ENCODE measurements around the gene ADO. TPM values are rescaled to one million over a fixed set of nuclear protein-coding genes. Genes with fewer than 3 reads are reported as not detected.

The ADO gene
- polyA plus RNA-seq, 1 of the 3 experiments (the other 2 are of a cell fraction) = 6.9 TPM

DNA sequence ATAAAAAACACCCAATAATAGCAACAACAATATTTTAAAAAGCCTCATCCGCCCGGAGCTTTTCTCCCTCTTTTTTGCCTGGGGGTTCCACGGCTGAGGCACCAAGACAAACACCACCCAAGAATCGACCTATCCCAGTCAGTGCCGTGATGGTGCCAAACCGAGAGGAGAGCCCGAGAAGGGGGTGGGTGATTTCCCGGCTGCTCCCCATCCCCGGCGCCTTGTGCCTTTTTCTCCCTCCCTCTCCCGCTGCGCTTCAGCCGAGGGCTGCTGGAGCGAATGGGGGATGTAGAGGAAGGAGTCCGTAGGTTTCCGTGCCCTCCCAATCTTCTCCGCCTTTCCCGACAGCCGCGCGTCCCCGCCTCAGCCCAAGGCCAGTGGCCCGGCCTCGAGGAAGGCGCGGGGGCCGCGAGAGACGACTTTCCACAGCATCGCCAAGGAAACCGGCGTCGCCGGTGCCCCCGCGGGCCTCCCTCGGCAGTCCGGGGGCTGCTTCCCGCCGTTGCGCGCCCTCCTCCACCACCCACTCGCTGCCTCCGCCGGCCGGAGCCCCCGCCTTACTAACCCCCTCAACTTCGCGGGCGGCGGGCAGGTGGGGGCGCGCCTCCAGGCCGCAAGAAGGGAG, 10.3 kb downstream of the ADO start:
- no peak overlapping the region for H2AFZ ChIP-seq (ENCODE audit: low read depth)
- peak overlapping the region; percentile 71 to 73 for H3K4me3 ChIP-seq (ENCODE audit: low read depth in 2 of 2, low read length in 1 of 2)
- peaks cover 2 to 5% of the 10 kb centered on the region in 2 experiments for H3K36me3 ChIP-seq (replicated peaks in 1 of 2; ENCODE audit: control insufficient read depth in 1 of 2, insufficient read depth in 2 of 2, low read length in 1 of 2)
- no peak overlapping the region for H3K9ac ChIP-seq
- H3K4me1 ChIP-seq (ENCODE audit: control insufficient read depth in 1 of 2, insufficient read depth in 2 of 2, low read depth in 1 of 2, low read length in 1 of 2) = peaks cover 12 to 28% of the 10 kb centered on the region in 2 experiments; a peak in 3 of 4 replicates
- POLR2A ChIA-PET = no interaction called here
- H4K20me1 ChIP-seq (ENCODE audit: insufficient read depth) = no peaks in the 10 kb centered on the region
- 9% methylated on average over 27 of the region's 54 CpGs for WGBS (ENCODE audit: low lambda C conversion rate)
- CTCF ChIA-PET = interaction anchor here (0.5 to 1.2 kb wide), 4 partner anchors 8 to 570 kb away, joined by 3 to 4 read pairs (median 4); no protein-coding TSS in a partner anchor
- TF ChIP-seq, protein P1, sequence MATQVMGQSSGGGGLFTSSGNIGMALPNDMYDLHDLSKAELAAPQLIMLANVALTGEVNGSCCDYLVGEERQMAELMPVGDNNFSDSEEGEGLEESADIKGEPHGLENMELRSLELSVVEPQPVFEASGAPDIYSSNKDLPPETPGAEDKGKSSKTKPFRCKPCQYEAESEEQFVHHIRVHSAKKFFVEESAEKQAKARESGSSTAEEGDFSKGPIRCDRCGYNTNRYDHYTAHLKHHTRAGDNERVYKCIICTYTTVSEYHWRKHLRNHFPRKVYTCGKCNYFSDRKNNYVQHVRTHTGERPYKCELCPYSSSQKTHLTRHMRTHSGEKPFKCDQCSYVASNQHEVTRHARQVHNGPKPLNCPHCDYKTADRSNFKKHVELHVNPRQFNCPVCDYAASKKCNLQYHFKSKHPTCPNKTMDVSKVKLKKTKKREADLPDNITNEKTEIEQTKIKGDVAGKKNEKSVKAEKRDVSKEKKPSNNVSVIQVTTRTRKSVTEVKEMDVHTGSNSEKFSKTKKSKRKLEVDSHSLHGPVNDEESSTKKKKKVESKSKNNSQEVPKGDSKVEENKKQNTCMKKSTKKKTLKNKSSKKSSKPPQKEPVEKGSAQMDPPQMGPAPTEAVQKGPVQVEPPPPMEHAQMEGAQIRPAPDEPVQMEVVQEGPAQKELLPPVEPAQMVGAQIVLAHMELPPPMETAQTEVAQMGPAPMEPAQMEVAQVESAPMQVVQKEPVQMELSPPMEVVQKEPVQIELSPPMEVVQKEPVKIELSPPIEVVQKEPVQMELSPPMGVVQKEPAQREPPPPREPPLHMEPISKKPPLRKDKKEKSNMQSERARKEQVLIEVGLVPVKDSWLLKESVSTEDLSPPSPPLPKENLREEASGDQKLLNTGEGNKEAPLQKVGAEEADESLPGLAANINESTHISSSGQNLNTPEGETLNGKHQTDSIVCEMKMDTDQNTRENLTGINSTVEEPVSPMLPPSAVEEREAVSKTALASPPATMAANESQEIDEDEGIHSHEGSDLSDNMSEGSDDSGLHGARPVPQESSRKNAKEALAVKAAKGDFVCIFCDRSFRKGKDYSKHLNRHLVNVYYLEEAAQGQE (IDR thresholded peaks at IDR 0.05; ENCODE audit: low read depth, low read length) = no peak
- no peak for TF ChIP-seq ELF1 (IDR thresholded peaks at IDR 0.05)
- TF ChIP-seq FOXJ3 (CRISPR knock-in tag; IDR thresholded peaks at IDR 0.05) = no peak
- TF ChIP-seq MXI1 (IDR thresholded peaks at IDR 0.05; ENCODE audit: low read depth, low read length) = no peak
- TF ChIP-seq, protein P2, sequence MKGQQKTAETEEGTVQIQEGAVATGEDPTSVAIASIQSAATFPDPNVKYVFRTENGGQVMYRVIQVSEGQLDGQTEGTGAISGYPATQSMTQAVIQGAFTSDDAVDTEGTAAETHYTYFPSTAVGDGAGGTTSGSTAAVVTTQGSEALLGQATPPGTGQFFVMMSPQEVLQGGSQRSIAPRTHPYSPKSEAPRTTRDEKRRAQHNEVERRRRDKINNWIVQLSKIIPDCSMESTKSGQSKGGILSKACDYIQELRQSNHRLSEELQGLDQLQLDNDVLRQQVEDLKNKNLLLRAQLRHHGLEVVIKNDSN (IDR thresholded peaks at IDR 0.05; ENCODE audit: borderline replicate concordance, low read depth) = no peak
- no peak for TF ChIP-seq FOSL2 (IDR thresholded peaks at IDR 0.05; ENCODE audit: borderline replicate concordance, low read depth)
- TF ChIP-seq EZH2phosphoT487 (IDR thresholded peaks at IDR 0.05; ENCODE audit: borderline replicate concordance, low read depth) = no peak
- TF ChIP-seq NRF1 (IDR thresholded peaks at IDR 0.05; ENCODE audit: low read depth, low read length) = no peak
- no peak for TF ChIP-seq RFX5 (IDR thresholded peaks at IDR 0.05; ENCODE audit: low read length)
- no peak for TF ChIP-seq GABPA (IDR thresholded peaks at IDR 0.05; ENCODE audit: low read depth)
- TF ChIP-seq, protein P3, sequence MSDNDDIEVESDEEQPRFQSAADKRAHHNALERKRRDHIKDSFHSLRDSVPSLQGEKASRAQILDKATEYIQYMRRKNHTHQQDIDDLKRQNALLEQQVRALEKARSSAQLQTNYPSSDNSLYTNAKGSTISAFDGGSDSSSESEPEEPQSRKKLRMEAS (IDR thresholded peaks at IDR 0.05; ENCODE audit: low read depth) = no peak
- TF ChIP-seq TEAD4 (IDR thresholded peaks at IDR 0.05; ENCODE audit: borderline replicate concordance, insufficient read depth) = no peak
- TF ChIP-seq TCF12 (IDR thresholded peaks at IDR 0.05) = no peak
- TF ChIP-seq, protein P4, sequence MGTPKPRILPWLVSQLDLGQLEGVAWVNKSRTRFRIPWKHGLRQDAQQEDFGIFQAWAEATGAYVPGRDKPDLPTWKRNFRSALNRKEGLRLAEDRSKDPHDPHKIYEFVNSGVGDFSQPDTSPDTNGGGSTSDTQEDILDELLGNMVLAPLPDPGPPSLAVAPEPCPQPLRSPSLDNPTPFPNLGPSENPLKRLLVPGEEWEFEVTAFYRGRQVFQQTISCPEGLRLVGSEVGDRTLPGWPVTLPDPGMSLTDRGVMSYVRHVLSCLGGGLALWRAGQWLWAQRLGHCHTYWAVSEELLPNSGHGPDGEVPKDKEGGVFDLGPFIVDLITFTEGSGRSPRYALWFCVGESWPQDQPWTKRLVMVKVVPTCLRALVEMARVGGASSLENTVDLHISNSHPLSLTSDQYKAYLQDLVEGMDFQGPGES (IDR thresholded peaks at IDR 0.05; ENCODE audit: low read depth, low read length) = no peak
- no peak for TF ChIP-seq EP300 (IDR thresholded peaks at IDR 0.05; ENCODE audit: borderline replicate concordance in 1 of 2, low read depth in 1 of 2, low read length in 1 of 2)
- TF ChIP-seq RCOR1 (IDR thresholded peaks at IDR 0.05; ENCODE audit: low read length) = no peak
- H3F3A ChIP-seq (replicated peaks; ENCODE audit: insufficient read depth) = peaks cover 8% of the 10 kb centered on the region
- no peaks in the 10 kb centered on the region for H3K9me2 ChIP-seq
- DNase-seq = peak; percentile 51
- H3K27me3 ChIP-seq (ENCODE audit: insufficient read depth) = peaks cover 35% of the 10 kb centered on the region
- no peaks in the 10 kb centered on the region for H3K9me3 ChIP-seq
- no peaks in the 10 kb centered on the region for H3K79me2 ChIP-seq (ENCODE audit: insufficient read depth)
- H3K27ac ChIP-seq (ENCODE audit: low read depth in 2 of 2, low read length in 1 of 2) = no peak overlapping the region
- peak overlapping the region; percentile 88 for H3K4me2 ChIP-seq

All from SK-N-SH (cell line).